ENCODE measurements around the gene RAD51B. TPM values are rescaled to one million over a fixed set of nuclear protein-coding genes. Genes with fewer than 3 reads are reported as not detected.
A peak's percentile ranks its signal among the peaks of the same experiment; 100 is the strongest.

The RAD51B gene
- total RNA-seq, 6 donors from 2014 or later: 10.6 to 63.9 (median 18.4) TPM

DNA sequence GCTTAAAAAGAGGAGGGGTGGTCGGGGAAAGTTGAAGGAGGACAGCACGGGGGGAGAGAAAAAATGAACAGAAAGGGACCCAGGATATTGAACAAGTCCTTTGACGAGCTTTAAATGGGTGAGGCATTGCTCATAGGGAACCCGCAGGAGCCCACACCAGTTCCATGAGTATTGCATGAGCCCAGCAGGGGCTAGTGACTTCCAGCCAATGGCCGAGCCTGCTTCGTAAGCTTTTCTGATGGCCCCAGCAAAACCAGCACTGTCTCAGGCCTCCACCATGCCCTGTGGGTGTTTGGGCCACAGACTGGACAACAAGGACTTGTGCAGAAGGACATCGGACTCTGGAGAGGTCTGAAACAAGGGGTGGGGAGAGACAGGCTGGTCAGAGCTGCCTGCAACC is 863.7 kb downstream of the RAD51B start:
- H3K36me3 ChIP-seq: no peaks in the 10 kb centered on the region
- ATAC-seq (ENCODE audit: low FRiP score in 2 of 2) (peak in 1 of 2 donors; percentile 26), DNase-seq (no peak)
- no peaks in the 10 kb centered on the region for H3K9me3 ChIP-seq
- H3K27ac ChIP-seq: peak overlapping the region; percentile 78 to 90 (median 86)
- peaks cover 39 to 59% (median 51%) of the 10 kb centered on the region in 4 donors for H3K4me1 ChIP-seq
- no peaks in the 10 kb centered on the region for H3K27me3 ChIP-seq
- WGBS, 2 donors: 54 to 73% methylated on average over 7 of the region's 7 CpGs
- H3K4me3 ChIP-seq: no peak overlapping the region
- TF ChIP-seq POLR2A (IDR thresholded peaks at IDR 0.05) (no peak), EP300 (IDR thresholded peaks at IDR 0.05) (no peak), POLR2AphosphoS5 (IDR thresholded peaks at IDR 0.05) (no peak)
- TF ChIP-seq, protein P1, sequence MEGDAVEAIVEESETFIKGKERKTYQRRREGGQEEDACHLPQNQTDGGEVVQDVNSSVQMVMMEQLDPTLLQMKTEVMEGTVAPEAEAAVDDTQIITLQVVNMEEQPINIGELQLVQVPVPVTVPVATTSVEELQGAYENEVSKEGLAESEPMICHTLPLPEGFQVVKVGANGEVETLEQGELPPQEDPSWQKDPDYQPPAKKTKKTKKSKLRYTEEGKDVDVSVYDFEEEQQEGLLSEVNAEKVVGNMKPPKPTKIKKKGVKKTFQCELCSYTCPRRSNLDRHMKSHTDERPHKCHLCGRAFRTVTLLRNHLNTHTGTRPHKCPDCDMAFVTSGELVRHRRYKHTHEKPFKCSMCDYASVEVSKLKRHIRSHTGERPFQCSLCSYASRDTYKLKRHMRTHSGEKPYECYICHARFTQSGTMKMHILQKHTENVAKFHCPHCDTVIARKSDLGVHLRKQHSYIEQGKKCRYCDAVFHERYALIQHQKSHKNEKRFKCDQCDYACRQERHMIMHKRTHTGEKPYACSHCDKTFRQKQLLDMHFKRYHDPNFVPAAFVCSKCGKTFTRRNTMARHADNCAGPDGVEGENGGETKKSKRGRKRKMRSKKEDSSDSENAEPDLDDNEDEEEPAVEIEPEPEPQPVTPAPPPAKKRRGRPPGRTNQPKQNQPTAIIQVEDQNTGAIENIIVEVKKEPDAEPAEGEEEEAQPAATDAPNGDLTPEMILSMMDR (IDR thresholded peaks at IDR 0.05): no peak

DNA sequence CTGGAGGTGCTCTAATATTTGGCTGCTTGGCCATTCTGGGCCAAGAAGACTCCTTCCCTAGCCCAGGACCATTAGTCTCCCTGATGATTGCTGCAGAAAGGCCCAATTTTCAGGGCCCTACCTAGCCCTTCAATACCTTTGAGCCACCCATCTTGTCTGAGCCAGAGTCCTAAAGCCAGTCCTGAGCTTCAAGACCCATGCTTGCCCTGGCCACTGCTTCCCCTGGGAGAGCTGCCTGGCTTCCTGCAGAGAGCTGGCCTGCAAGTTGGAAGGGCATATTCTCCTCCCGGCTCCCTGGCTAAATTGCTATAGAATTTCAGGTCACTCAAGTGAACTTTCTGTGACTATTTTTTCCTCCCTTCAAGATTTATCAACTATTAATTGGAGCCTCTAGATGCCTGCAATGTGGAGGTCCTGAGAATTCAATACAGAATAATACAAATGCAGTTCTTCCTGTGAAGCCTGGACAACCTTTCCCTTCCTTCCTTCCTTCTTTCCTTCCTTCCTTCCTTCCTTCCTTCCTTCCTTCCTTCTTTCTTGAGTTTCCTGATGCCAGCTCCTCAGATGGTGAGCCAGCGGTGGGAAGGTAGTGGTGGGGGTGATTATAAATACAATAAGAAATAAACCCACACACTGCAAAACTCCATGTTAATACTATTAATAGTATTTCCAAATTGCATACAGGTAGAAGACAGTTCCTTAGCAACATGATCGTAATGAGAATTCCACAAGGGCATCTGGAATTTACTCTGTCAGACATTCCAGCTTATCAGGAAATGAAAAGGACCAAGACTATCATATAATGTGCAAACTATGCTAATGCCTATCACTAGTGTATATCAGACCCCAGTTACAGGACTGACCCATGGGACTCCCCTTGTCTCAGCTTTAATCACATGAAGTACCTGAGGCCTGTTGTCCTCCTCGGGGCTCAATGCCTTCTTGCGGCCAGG is 865.2 kb downstream of the RAD51B start:
- peaks cover 39 to 63% (median 56%) of the 10 kb centered on the region in 4 donors for H3K4me1 ChIP-seq
- no peaks in the 10 kb centered on the region for H3K36me3 ChIP-seq
- no peaks in the 10 kb centered on the region for H3K27me3 ChIP-seq
- no peak for DNase-seq
- no peak for ATAC-seq (ENCODE audit: low FRiP score in 2 of 2)
- H3K27ac ChIP-seq: peak overlapping the region in 3 of 4 donors; percentile 86 to 90 (median 87)
- no peaks in the 10 kb centered on the region for H3K9me3 ChIP-seq
- WGBS, 2 donors: 70 to 72% methylated on average over 5 of the region's 5 CpGs
- H3K4me3 ChIP-seq: no peak overlapping the region
- TF ChIP-seq POLR2A (IDR thresholded peaks at IDR 0.05) (no peak), POLR2AphosphoS5 (IDR thresholded peaks at IDR 0.05) (no peak), EP300 (IDR thresholded peaks at IDR 0.05) (no peak)
- TF ChIP-seq, protein P1 (IDR thresholded peaks at IDR 0.05): no peak

DNA sequence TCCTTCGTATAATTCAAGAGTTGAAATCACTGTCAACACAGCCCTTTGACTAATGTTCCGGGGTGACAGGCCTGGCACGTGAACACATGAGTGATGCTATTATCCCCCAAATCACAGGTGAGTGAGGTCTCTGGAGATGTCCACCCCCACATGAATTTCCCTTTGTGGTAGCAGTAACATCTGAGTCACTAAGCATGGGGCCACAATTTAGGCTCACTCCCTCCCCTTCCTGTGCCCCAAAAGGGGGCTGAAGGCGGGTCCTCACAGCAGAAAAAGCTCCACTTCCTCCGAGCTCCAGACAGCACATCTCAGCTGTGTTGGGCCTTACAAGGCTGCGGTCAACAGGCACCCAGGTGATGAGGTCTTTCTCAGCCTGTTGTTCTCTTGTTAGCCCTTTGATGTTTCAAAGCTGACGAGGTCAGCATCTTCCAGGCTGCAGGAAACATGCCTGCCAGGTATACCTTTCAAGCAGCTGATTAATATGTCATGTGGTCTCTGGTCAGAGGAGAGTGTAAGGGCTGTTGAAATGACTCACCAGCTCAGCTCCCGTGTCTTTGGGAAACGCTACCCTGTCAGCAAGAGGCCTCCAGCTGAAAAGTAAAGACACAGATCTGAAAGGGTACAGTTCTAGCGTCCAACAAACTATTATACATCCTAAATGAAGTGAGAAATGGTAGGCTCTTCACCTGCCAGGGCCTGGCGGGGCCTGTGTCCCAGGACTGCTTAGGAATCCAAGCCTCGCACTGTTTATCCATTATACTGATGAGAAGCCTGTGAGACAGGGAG is 866.0 kb downstream of the RAD51B start:
- Histone ChIP-seq H3K27ac (peak overlapping the region; percentile 46 to 90 (median 61)), H3K4me1 (peaks cover 37 to 58% (median 51%) of the 10 kb centered on the region in 4 donors), H3K9me3 (no peaks in the 10 kb centered on the region), H3K36me3 (no peaks in the 10 kb centered on the region), H3K4me3 (no peak overlapping the region), H3K27me3 (no peaks in the 10 kb centered on the region)
- DNase-seq (peak in 1 of 2 donors; percentile 67), ATAC-seq (ENCODE audit: low FRiP score in 2 of 2) (peak in 1 of 2 donors; percentile 40)
- TF ChIP-seq, protein P1 (IDR thresholded peaks at IDR 0.05): no peak
- TF ChIP-seq POLR2AphosphoS5 (IDR thresholded peaks at IDR 0.05) (no peak), EP300 (IDR thresholded peaks at IDR 0.05) (no peak), POLR2A (IDR thresholded peaks at IDR 0.05) (no peak)
- WGBS, 2 donors: 68 to 78% methylated on average over 9 to 12 of the region's 12 CpGs

DNA sequence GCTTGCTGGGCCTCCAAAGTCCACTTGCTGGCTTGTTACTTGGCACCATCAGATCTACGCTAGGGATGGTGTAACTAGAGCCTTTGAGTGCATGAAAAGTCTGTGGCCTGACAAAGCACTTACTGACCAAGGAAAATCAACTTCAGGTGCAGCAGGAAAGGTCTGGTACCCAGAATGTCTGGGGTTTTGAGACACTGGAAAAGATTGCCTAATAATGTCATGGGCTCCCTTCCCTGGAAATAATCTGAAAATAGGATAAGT is 866.6 kb downstream of the RAD51B start:
- DNase-seq: no peak
- Histone ChIP-seq H3K9me3 (no peaks in the 10 kb centered on the region), H3K4me3 (no peak overlapping the region), H3K27ac (peak overlapping the region in 3 of 4 donors; percentile 46 to 63 (median 59)), H3K27me3 (no peaks in the 10 kb centered on the region), H3K4me1 (peaks cover 32 to 52% (median 46%) of the 10 kb centered on the region in 4 donors), H3K36me3 (no peaks in the 10 kb centered on the region)
- no peak for ATAC-seq (ENCODE audit: low FRiP score in 2 of 2)
- TF ChIP-seq EP300 (IDR thresholded peaks at IDR 0.05) (no peak), POLR2A (IDR thresholded peaks at IDR 0.05) (no peak), POLR2AphosphoS5 (IDR thresholded peaks at IDR 0.05) (no peak)
- TF ChIP-seq, protein P1 (IDR thresholded peaks at IDR 0.05): no peak
- WGBS, 2 donors: 90 to 100% methylated on average over 1 of the region's 1 CpG

Data from upper lobe of left lung (tissue), 6 donors.